Heart right ventricle (tissue), 16 donors: ENCODE data around the gene RUNX1. TPM values are rescaled to one million over a fixed set of nuclear protein-coding genes. Genes with fewer than 3 reads are reported as not detected.
"Not testable (repeated sequence)": the region's sequence is repeated elsewhere in the genome, so short reads cannot be mapped to it uniquely, and the experiment has no call there.

Experiments used
- ATAC-seq, 8 donors: fragments of 200-7000 bp; cut with Tn5 transposase; one replicate each; pipeline ENCODE4 v1.9.1; 2020; ENCODE audit warnings: mild to moderate bottlenecking in 8 of 8, moderate library complexity in 8 of 8, moderate number of reproducible peaks in 1 of 8
- DNase-seq, 2 donors: peaks; one replicate each; pipeline ENCODE4 v3.0.0-alpha.2; 2020
- H3K27ac ChIP-seq, 10 donors: fragments of 200-600 bp; sonication (generic) in 2 of 10; one replicate each; pipeline versions ENCODE4 v1.5.0 to v1.8.0; 2020 to 2022; ENCODE audit warnings: mild to moderate bottlenecking in 3 of 10
- H3K27me3 ChIP-seq, 7 donors: fragments of 200-600 bp; one replicate each; pipeline ENCODE4 v1.8.0; 2021 to 2022; ENCODE audit warnings: mild to moderate bottlenecking in 2 of 7
- H3K36me3 ChIP-seq, 9 donors: fragments of 200-600 bp; sonication (generic) in 1 of 9; one replicate each; pipeline versions ENCODE4 v1.5.0 to v1.8.0; 2020 to 2022; ENCODE audit warnings: mild to moderate bottlenecking in 2 of 9
- H3K4me1 ChIP-seq, 9 donors: fragments of 200-600 bp; sonication (generic) in 1 of 9; one replicate each; pipeline versions ENCODE4 v1.5.0 to v1.8.0; 2020 to 2022; ENCODE audit warnings: mild to moderate bottlenecking in 4 of 9
- H3K4me3 ChIP-seq, 10 donors: fragments of 200-600 bp; sonication (generic) in 2 of 10; one replicate each; pipeline versions ENCODE4 v1.5.0 to v1.8.0; 2020 to 2022; ENCODE audit warnings: mild to moderate bottlenecking in 7 of 10, moderate library complexity in 2 of 10
- H3K9me3 ChIP-seq, 11 donors: fragments of 200-600 bp in 10 of 11; sonication (generic) in 2 of 11; one replicate each; pipeline versions ENCODE4 v1.5.0 to v1.8.0; 2013 to 2022; ENCODE audit warnings: mild to moderate bottlenecking in 2 of 11, control low read depth in 1 of 11, moderate library complexity in 1 of 11
- WGBS, 2 donors: extraction: QIAGEN DNeasy Blood & Tissue Kit; methylation state at CpG; one replicate each; pipeline ENCODE4 v1.1.7; 2013; ENCODE audit warnings: inconsistent platforms in 1 of 2; 5-methylcytosine and 5-hydroxymethylcytosine counted together
- intact Hi-C, 10 donors: fragments of 100-400 bp; cut with DNase I; formaldehyde crosslinking; loops; one replicate each; pipeline versions ENCODE4 v1.11.1 to v1.14.2; 2022
- polyA plus RNA-seq, 2 donors: library from polyadenylated mRNA; stranded (reverse); fragments of 200-250 nt; gene quantifications; one replicate each; pipeline ENCODE4 v1.2.3, GENCODE V29; 2013
- total RNA-seq, 10 donors: library from RNA; stranded (reverse); fragmentation: NEBNext Ultra II Directional in 3 of 10; extraction: Animal tissue kit (Norgen Biotek cat#: 25700) in 3 of 10; gene quantifications; one replicate each; pipeline versions ENCODE4 v1.2.1 to v1.2.4, GENCODE V29; 2021 to 2023
- TF ChIP-seq, protein P1 (sequence below), 9 donors: fragments of 200-600 bp; sonication (generic) in 2 of 9; IDR thresholded peaks; one replicate each; pipeline versions ENCODE4 v1.5.0 to v1.8.0; 2021 to 2022; ENCODE audit warnings: antibody characterized with exemption in 9 of 9, mild to moderate bottlenecking in 5 of 9, moderate library complexity in 1 of 9
- donor health status: Arrhythmogenic right ventricular cardiomyopathy.
- donor health status: ischemic (EF 13 %, LVEDD 7.1; RV severe dilation, severe dysfunction).
- donor health status: healthy with polysubstance abuse.
- donor health status: DM: no; HTN: yes; CAD: no.
- donor health status: DM: no; HTN: no; CAD: no.
- donor health status: ischemic (EF 25% LVEDD 6.9; RV normal size, moderate dysfunction).
- donor health status: ischemic (EF 25% LVEDD 5.7; RV mildly dilated, moderate dysfunction).
- donor health status: healthy.
- donor health status: DM: yes; HTN: yes; CAD: no.
- donor health status: Ischemic cardiomyopathy.
- donor health status: ischemic (EF 35%, LVEDD 5.7; RV mildly dilated, moderate dysfunction).
- donor health status: nonischemic (EF 11% LVEDD 7.7; RV severe dilation, severe dysfunction).
- donor health status: DM: yes; HTN: yes; CAD: no.
- donor health status: PGD.
- donor health status: ischemic (EF 29% LVEDD 5.4; RV normal size, mild dysfunction).
- donor health status: nonischemic (EF 23%, LVEDD 6.1; RV moderate dilation, normal function).

The RUNX1 gene
- total and polyA plus RNA-seq, 12 donors = 0.88 to 29.3 (median 3.5) TPM

DNA sequence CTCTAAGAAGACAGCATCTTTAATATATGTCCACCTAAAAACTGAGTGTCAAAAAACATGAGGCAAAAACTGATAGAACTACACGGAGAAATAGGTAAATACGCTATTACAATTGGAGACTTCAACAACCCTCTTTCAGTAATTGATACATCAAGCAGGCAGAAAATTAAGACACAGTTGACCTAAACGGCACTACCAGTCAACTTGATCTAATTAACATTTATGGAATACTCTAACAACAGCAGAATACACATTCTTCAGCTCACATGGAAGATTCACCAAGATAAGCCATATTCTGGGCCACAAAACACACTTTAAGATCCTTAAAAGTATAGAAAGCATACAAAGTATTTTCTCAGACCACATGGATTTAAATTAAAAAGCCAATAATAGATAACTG lies 242.7 kb downstream of the RUNX1 start:
- TF ChIP-seq, protein P1, sequence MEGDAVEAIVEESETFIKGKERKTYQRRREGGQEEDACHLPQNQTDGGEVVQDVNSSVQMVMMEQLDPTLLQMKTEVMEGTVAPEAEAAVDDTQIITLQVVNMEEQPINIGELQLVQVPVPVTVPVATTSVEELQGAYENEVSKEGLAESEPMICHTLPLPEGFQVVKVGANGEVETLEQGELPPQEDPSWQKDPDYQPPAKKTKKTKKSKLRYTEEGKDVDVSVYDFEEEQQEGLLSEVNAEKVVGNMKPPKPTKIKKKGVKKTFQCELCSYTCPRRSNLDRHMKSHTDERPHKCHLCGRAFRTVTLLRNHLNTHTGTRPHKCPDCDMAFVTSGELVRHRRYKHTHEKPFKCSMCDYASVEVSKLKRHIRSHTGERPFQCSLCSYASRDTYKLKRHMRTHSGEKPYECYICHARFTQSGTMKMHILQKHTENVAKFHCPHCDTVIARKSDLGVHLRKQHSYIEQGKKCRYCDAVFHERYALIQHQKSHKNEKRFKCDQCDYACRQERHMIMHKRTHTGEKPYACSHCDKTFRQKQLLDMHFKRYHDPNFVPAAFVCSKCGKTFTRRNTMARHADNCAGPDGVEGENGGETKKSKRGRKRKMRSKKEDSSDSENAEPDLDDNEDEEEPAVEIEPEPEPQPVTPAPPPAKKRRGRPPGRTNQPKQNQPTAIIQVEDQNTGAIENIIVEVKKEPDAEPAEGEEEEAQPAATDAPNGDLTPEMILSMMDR (IDR thresholded peaks at IDR 0.05) = no peak
- Histone ChIP-seq H3K27me3 (no peaks in the 10 kb centered on the region), H3K36me3 (peaks cover 0 to 89% (median 0%) of the 10 kb centered on the region in 9 donors), H3K4me1 (peaks cover 0 to 95% (median 0%) of the 10 kb centered on the region in 9 donors), H3K4me3 (no peak overlapping the region), H3K27ac (no peak overlapping the region), H3K9me3 (peaks cover 0 to 27% (median 8%) of the 10 kb centered on the region in 11 donors)
- DNase-seq (no peak), ATAC-seq (no peak)
- 87 to 93% methylated on average over 3 of the region's 3 CpGs for WGBS, 2 donors
- intact Hi-C loops = no loop called here

DNA sequence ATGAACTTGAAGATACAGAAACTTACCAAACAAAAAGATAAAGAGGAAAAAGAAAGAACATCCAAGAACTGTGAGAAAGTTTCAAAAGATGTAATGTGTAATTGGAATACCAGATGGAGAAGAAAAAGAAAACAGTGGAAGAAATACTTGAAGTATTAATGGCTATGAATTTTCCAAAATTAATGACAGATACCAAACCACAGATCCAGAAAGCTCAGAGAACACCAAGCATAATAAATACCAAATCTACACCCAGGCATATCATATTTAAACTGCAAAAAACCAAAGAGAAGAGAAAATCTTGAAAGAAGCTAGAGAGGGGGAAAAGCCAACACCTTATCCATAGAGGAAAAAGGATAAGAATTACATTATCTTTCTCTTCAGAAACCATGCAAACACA lies 243.9 kb downstream of the RUNX1 start:
- no peaks in the 10 kb centered on the region for H3K27me3 ChIP-seq
- H3K4me3 ChIP-seq = no peak overlapping the region
- H3K4me1 ChIP-seq = peaks cover 0 to 83% (median 0%) of the 10 kb centered on the region in 9 donors
- intact Hi-C loops = no loop called here
- peaks cover 0 to 27% (median 8%) of the 10 kb centered on the region in 11 donors for H3K9me3 ChIP-seq
- no peak for ATAC-seq
- no peak for DNase-seq
- TF ChIP-seq, protein P1 (IDR thresholded peaks at IDR 0.05) = no peak
- peaks cover 0 to 89% (median 0%) of the 10 kb centered on the region in 9 donors for H3K36me3 ChIP-seq
- peak overlapping the region in 1 of 10 donors; percentile 39 for H3K27ac ChIP-seq

DNA sequence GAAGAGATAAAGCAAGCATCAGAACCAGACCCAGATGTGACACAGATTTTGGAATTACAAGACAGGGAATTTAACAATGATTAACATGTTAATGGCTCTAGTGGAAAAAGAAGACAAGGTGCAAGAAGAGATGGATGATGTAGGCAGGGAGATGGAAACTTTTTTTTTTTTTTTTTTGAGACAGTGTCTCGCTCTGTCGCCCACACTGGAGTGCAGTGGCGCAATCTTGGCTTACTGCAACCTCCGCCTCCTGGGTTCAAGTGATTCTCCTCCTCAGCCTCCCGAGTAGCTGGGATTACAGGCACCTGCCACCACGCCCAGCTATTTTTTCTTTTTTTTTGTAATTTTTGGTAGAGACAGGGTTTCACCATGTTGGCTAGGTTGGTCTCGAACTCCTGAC lies 244.5 kb downstream of the RUNX1 start:
- H3K4me1 ChIP-seq = peaks cover 0 to 77% (median 0%) of the 10 kb centered on the region in 9 donors
- WGBS, 2 donors = 85 to 92% methylated on average over 7 of the region's 7 CpGs
- H3K27ac ChIP-seq = peak overlapping the region in 1 of 10 donors; percentile 39

DNA sequence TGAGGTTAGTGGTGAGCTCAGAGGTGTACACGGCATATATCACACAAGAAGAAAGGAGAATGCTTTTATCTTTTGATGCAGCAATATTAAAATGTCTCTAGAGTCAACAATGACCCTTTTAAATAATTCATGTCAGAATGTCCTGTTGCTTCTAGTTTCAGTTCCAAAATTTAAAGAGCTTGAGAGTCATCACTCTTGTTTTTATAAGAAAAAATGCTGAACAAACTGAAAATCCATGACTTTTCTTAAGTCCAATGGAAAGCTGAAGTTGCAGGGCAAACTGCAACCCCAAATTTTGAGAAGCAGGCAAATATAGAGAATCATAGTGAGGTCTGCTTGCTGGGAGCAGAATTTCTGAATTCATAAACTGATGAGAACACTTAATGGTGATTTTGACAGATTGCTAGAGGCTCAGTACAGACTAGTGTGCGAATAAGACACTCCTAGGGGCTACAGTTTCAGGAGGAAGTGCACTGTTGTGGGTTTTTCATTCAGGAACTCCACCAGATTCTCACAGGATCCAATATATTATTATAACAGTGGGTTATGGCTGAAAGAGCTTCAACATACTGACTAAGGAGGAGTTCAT lies 245.2 kb downstream of the RUNX1 start:
- intact Hi-C loops = loop anchor here in 1 of 10 donors (2.0 kb wide), 1 partner anchor 41 kb away; no protein-coding TSS in a partner anchor
- Histone ChIP-seq H3K27ac (peak overlapping the region in 1 of 10 donors; percentile 39), H3K4me1 (peaks cover 0 to 70% (median 0%) of the 10 kb centered on the region in 9 donors), H3K27me3 (no peaks in the 10 kb centered on the region), H3K9me3 (peaks cover 0 to 27% (median 8%) of the 10 kb centered on the region in 11 donors), H3K4me3 (no peak overlapping the region), H3K36me3 (peaks cover 0 to 89% (median 0%) of the 10 kb centered on the region in 9 donors)
- DNase-seq (no peak), ATAC-seq (no peak)
- TF ChIP-seq, protein P1 (IDR thresholded peaks at IDR 0.05) = no peak
- 76 to 94% methylated on average over 2 of the region's 2 CpGs for WGBS, 2 donors

More for the DNA sequence above, 244.5 kb downstream of the RUNX1 start:
- H3K4me3 ChIP-seq, intact Hi-C loops, ATAC-seq, H3K27me3 ChIP-seq, DNase-seq: not testable (repeated sequence)
- peaks cover 0 to 27% (median 8%) of the 10 kb centered on the region in 11 donors for H3K9me3 ChIP-seq
- peaks cover 0 to 89% (median 0%) of the 10 kb centered on the region in 9 donors for H3K36me3 ChIP-seq
